GM12878 (cell line): Measurements from ENCODE around the gene LHFPL3. TPM values are rescaled to one million over a fixed set of nuclear protein-coding genes. Genes with fewer than 3 reads are reported as not detected.

Experiments
- ATAC-seq: fragments of 200-7000 bp; cut with Tn5 transposase; 3 replicates; pipeline ENCODE4 v1.9.1; 2020; ENCODE audit warnings: mild to moderate bottlenecking, moderate library complexity
- BruUV-seq: library from RNA; stranded (reverse); fragments of 400-500 nt; replicated peaks from 2 replicates; lab custom pipeline; 2021; lab: Mats Ljungman, UMichigan
- CTCF ChIA-PET: fragments of 300-600 bp; sonication (Branson Sonifier 250); formaldehyde crosslinking; extraction: SDS; loops from one replicate; lab custom pipeline; 2021; ENCODE audit warnings: inconsistent platforms; lab: Yijun Ruan, JAX
- POLR2A ChIA-PET: fragments of 350-600 bp; formaldehyde crosslinking; extraction: SDS; loops from one replicate; lab custom pipeline; 2021; ENCODE audit warnings: inconsistent platforms; lab: Charles Lee
- RAD21 ChIA-PET: fragments of 300-600 bp; sonication (Branson Sonifier 250); formaldehyde crosslinking; loops from one replicate; lab custom pipeline; 2023; ENCODE audit warnings: antibody characterized with exemption; ENCODE audit not compliant: unreplicated experiment; lab: Charles Lee
- SMC1A ChIA-PET: fragments of 300-600 bp; sonication (Branson Sonifier 250); formaldehyde crosslinking; loops from one replicate; lab custom pipeline; 2023; ENCODE audit not compliant: unreplicated experiment, uncharacterized antibody; lab: Charles Lee
- DNase-seq: peaks from one replicate; pipeline ENCODE4 v3.0.0-alpha.2; 2011; ENCODE audit warnings: low read depth, low spot score
- FAIRE-seq: peaks from 3 replicates; lab custom pipeline; 2011; peaks lifted over from hg19 to GRCh38; lab: Jason Lieb, UNC
- H2AFZ ChIP-seq: 2 replicates; pipeline ENCODE4 v1.6.0; 2011; ENCODE audit warnings: low read depth, low read length, control low read depth; ENCODE audit not compliant: control insufficient read depth
- H3K27ac ChIP-seq: 2 replicates; pipeline ENCODE4 v1.5.1; 2011; ENCODE audit warnings: control low read depth; ENCODE audit not compliant: control insufficient read depth, insufficient read depth
- H3K27me3 ChIP-seq, 2 experiments: replicated peaks in 1 of 2; 2 replicates each; pipeline versions ENCODE4 v1.6.0 to v1.6.1; 2011; ENCODE audit warnings: low read length in 1 of 2; ENCODE audit not compliant: control insufficient read depth in 2 of 2, insufficient read depth in 2 of 2
- H3K36me3 ChIP-seq, 2 experiments: 2 replicates each; pipeline ENCODE4 v1.5.1; 2011; ENCODE audit warnings: low read length in 1 of 2; ENCODE audit not compliant: control insufficient read depth in 2 of 2, insufficient read depth in 2 of 2
- H3K4me1 ChIP-seq: 2 replicates; pipeline ENCODE4 v1.6.1; 2011; ENCODE audit warnings: mild to moderate bottlenecking, low read length, moderate library complexity, mixed read lengths; ENCODE audit not compliant: control insufficient read depth, insufficient read depth
- H3K4me2 ChIP-seq: 2 replicates; pipeline ENCODE4 v1.6.0; 2011; ENCODE audit warnings: control low read depth; ENCODE audit not compliant: control insufficient read depth, insufficient read depth
- H3K4me3 ChIP-seq: fragments of 200-600 bp; sonication (generic); 2 replicates; pipeline ENCODE4 v1.5.1; 2016
- H3K79me2 ChIP-seq: 2 replicates; pipeline ENCODE4 v1.6.0; 2011; ENCODE audit warnings: low read length; ENCODE audit not compliant: control insufficient read depth, insufficient read depth
- H3K9ac ChIP-seq: 2 replicates; pipeline ENCODE4 v1.8.0; 2011; ENCODE audit warnings: low read length, control low read depth, mixed read lengths; ENCODE audit not compliant: control insufficient read depth, insufficient read depth
- H3K9me3 ChIP-seq: replicated peaks from 3 replicates; pipeline ENCODE4 v1.5.1; 2011; ENCODE audit warnings: mild to moderate bottlenecking, low read length; ENCODE audit not compliant: control insufficient read depth, insufficient read depth
- H4K20me1 ChIP-seq: 2 replicates; pipeline ENCODE4 v1.6.0; 2011; ENCODE audit not compliant: control insufficient read depth, insufficient read depth
- BACH1 ChIP-seq: fragments of 450-650 bp; IDR thresholded peaks from 2 replicates; pipeline ENCODE4 v1.6.1; 2017; ENCODE audit warnings: mild to moderate bottlenecking, borderline replicate concordance
- BCL11A ChIP-seq: IDR thresholded peaks from 2 replicates; pipeline ENCODE4 v1.6.1; 2011; ENCODE audit warnings: low read depth, low read length
- CHD4 ChIP-seq: fragments of 200-600 bp; sonication (generic); IDR thresholded peaks from 2 replicates; pipeline ENCODE4 v1.6.1; 2016; ENCODE audit warnings: mild to moderate bottlenecking
- CREB1 ChIP-seq: IDR thresholded peaks from 2 replicates; pipeline ENCODE4 v1.6.1; 2012; ENCODE audit warnings: low read depth, mild to moderate bottlenecking, inconsistent platforms
- EP300 ChIP-seq, 2 experiments: fragments of 150-350 bp in 1 of 2; IDR thresholded peaks; 2 replicates each; pipeline ENCODE4 v1.6.1; 2011 to 2012; ENCODE audit warnings: low read depth in 2 of 2, low read length in 2 of 2, borderline replicate concordance in 1 of 2, improper control_type of control experiment in 1 of 2, inconsistent platforms in 1 of 2; ENCODE audit not compliant: control insufficient read depth in 1 of 2
- NBN ChIP-seq: fragments of 450-650 bp; IDR thresholded peaks from 2 replicates; pipeline ENCODE4 v1.6.1; 2016
- POLR2AphosphoS5 ChIP-seq: IDR thresholded peaks from 2 replicates; pipeline ENCODE4 v1.6.1; 2011; ENCODE audit warnings: mild to moderate bottlenecking, low read length, inconsistent platforms
- RAD21 ChIP-seq: IDR thresholded peaks from 2 replicates; pipeline ENCODE4 v1.6.1; 2011; ENCODE audit warnings: mild to moderate bottlenecking, low read depth, low read length, moderate library complexity; ENCODE audit not compliant: insufficient read depth
- RAD51 ChIP-seq: fragments of 450-650 bp; IDR thresholded peaks from 2 replicates; pipeline ENCODE4 v1.6.1; 2016; ENCODE audit warnings: moderate library complexity, mild to moderate bottlenecking, inconsistent platforms
- RUNX3 ChIP-seq: IDR thresholded peaks from 2 replicates; pipeline ENCODE4 v1.6.1; 2012; ENCODE audit warnings: low read length, inconsistent platforms
- SMAD5 ChIP-seq: IDR thresholded peaks from 2 replicates; pipeline ENCODE4 v1.6.1; 2016; ENCODE audit warnings: antibody characterized with exemption, low read depth
- TBL1XR1 ChIP-seq: IDR thresholded peaks from 2 replicates; pipeline ENCODE4 v1.6.1; 2012; ENCODE audit warnings: low read depth, low read length, improper control_type of control experiment
- ZNF622 ChIP-seq: fragments of 450-650 bp; IDR thresholded peaks from 2 replicates; pipeline ENCODE4 v1.6.1; 2017; ENCODE audit warnings: mild to moderate bottlenecking, inconsistent platforms
- ZZZ3 ChIP-seq: IDR thresholded peaks from 2 replicates; pipeline ENCODE4 v1.6.1; 2011; ENCODE audit warnings: low read depth; ENCODE audit not compliant: control insufficient read depth, insufficient read length
- whole genome bisulfite sequencing: methylation state at CpG from one replicate; pipeline ENCODE4 v1.1.6; 2016; ENCODE audit warnings: low lambda C conversion rate; ENCODE audit not compliant: insufficient replicate concordance, insufficient coverage; ENCODE audit errors: missing lambda C conversion rate; 5-methylcytosine and 5-hydroxymethylcytosine counted together
- in situ Hi-C: fragments of 300-500 bp; cut with MboI; formaldehyde crosslinking; loops from 9 replicates; pipeline ENCODE4 v1.14.3; 2018; ENCODE audit warnings: mixed read lengths
- intact Hi-C: fragments of 100-400 bp; cut with micrococcal nuclease; formaldehyde crosslinking; loops from one replicate; pipeline ENCODE4 v1.14.2; 2022; ENCODE audit not compliant: unreplicated experiment
- polyA plus RNA-seq, 11 experiments: library from polyadenylated mRNA; depleted of rRNA in 4 of 11; unstranded in 6 of 11; stranded (reverse) in 5 of 11; fragments of >200 nt; fragmentation: Nextera tagmentation in 4 of 11; fragmentation: Illumina TruSeq in 1 of 11; extraction: Ambion mirVana in 4 of 11; extraction: Trizol in 1 of 11; gene quantifications; 1 replicate in 1 of 11; 2 replicates in 10 of 11; pipeline versions ENCODE4 v1.2.1 to v1.2.3, GENCODE V29; 2011 to 2016; ENCODE audit warnings: inconsistent platforms in 2 of 11, missing spikeins in 2 of 11, low read depth in 1 of 11
- total RNA-seq, 4 experiments: library from RNA; depleted of rRNA in 3 of 4; stranded (reverse); fragments of >200 nt in 3 of 4; fragmentation: Illumina TruSeq in 1 of 4; extraction: Trizol in 1 of 4; gene quantifications; 2 replicates each; pipeline versions ENCODE4 v1.2.1 to v1.2.3, GENCODE V29; 2013 to 2021
- TF ChIP-seq, protein P1 (sequence below), 3 experiments: IDR thresholded peaks in 2 of 3; conservative IDR thresholded peaks in 1 of 3; 2 replicates each; pipeline ENCODE4 v1.5.1; 2011; ENCODE audit warnings: low read depth in 3 of 3, low read length in 3 of 3, mild to moderate bottlenecking in 3 of 3, control low read depth in 2 of 3, moderate library complexity in 2 of 3, inconsistent platforms in 1 of 3, mixed read lengths in 1 of 3; ENCODE audit not compliant: control insufficient read depth in 2 of 3, insufficient read depth in 1 of 3; ENCODE audit errors: extremely low read depth in 1 of 3
- TF ChIP-seq, protein P2 (sequence below): fragments of 450-650 bp; IDR thresholded peaks from 2 replicates; pipeline ENCODE4 v1.6.1; 2017; ENCODE audit warnings: borderline replicate concordance

LHFPL3 gene
- total and polyA plus RNA-seq, 10 of the 15 experiments (the other 5 are each of a cell fraction or from before 2014, with no cell fraction given): 0.09 TPM; not detected in 9

DNA sequence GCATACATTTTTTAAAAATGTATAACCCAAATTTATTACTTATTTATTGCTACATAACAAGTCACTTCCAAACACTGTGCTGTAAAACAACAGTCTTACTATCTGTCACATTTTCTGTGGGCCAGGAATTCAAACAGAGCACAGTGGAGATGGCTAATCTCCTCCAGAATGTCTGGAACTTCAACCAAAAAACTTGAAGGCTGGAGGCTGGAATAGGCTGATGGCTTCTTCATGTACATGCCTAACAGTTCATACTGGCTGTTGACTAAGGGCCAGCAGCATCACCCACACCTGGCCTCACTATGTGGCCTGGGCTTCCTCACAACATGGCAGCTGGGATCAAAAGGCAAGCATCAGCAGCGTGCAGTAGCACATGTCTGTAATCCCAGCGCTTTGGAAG lies 593.2 kb downstream of the LHFPL3 start:
- ChIA-PET POLR2A (interaction anchor here (0.6 kb wide), 1 partner anchor 136 kb away, joined by 3 read pairs; no protein-coding TSS in a partner anchor), CTCF (interaction anchor here (0.6 to 15.6 kb wide), 20 partner anchors 12 to 673 kb away, joined by 3 to 581 read pairs (median 4); no protein-coding TSS in a partner anchor), SMC1A (interaction anchor here (0.7 to 11.6 kb wide), 14 partner anchors 8 to 563 kb away, joined by 3 to 413 read pairs (median 4); no protein-coding TSS in a partner anchor), RAD21 (interaction anchor here (0.7 to 8.9 kb wide), 13 partner anchors 22 to 668 kb away, joined by 3 to 217 read pairs (median 5); partner anchors contain the start of gene RINT1)
- TF ChIP-seq POLR2AphosphoS5 (no peak), RAD21 (no peak), BACH1 (no peak), SMAD5 (no peak), CREB1 (no peak), CHD4 (no peak), ZZZ3 (no peak), BCL11A (no peak), TBL1XR1 (no peak), NBN (no peak), ZNF622 (no peak), RUNX3 (no peak), EP300 (IDR thresholded peaks at IDR 0.05; ENCODE audit: borderline replicate concordance in 1 of 2, control insufficient read depth in 1 of 2, low read depth in 2 of 2, low read length in 2 of 2) (no peak), RAD51 (no peak)
- TF ChIP-seq, protein P1, sequence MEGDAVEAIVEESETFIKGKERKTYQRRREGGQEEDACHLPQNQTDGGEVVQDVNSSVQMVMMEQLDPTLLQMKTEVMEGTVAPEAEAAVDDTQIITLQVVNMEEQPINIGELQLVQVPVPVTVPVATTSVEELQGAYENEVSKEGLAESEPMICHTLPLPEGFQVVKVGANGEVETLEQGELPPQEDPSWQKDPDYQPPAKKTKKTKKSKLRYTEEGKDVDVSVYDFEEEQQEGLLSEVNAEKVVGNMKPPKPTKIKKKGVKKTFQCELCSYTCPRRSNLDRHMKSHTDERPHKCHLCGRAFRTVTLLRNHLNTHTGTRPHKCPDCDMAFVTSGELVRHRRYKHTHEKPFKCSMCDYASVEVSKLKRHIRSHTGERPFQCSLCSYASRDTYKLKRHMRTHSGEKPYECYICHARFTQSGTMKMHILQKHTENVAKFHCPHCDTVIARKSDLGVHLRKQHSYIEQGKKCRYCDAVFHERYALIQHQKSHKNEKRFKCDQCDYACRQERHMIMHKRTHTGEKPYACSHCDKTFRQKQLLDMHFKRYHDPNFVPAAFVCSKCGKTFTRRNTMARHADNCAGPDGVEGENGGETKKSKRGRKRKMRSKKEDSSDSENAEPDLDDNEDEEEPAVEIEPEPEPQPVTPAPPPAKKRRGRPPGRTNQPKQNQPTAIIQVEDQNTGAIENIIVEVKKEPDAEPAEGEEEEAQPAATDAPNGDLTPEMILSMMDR (IDR thresholded peaks at IDR 0.05 in 2 of 3, conservative IDR thresholded peaks at IDR 0.05 in 1 of 3; ENCODE audit: control insufficient read depth in 2 of 3, extremely low read depth in 1 of 3, insufficient read depth in 1 of 3, low read depth in 3 of 3, low read length in 3 of 3): no peak
- TF ChIP-seq, protein P2, sequence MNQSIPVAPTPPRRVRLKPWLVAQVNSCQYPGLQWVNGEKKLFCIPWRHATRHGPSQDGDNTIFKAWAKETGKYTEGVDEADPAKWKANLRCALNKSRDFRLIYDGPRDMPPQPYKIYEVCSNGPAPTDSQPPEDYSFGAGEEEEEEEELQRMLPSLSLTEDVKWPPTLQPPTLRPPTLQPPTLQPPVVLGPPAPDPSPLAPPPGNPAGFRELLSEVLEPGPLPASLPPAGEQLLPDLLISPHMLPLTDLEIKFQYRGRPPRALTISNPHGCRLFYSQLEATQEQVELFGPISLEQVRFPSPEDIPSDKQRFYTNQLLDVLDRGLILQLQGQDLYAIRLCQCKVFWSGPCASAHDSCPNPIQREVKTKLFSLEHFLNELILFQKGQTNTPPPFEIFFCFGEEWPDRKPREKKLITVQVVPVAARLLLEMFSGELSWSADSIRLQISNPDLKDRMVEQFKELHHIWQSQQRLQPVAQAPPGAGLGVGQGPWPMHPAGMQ: no peak
- H3K27ac ChIP-seq: no peak overlapping the region
- in situ Hi-C loops: loop anchor here (5.0 kb wide), 1 partner anchor 689 kb away; no protein-coding TSS in a partner anchor
- 90% methylated on average over 2 of the region's 2 CpGs for WGBS
- BruUV-seq: no TSS peak
- no peaks in the 10 kb centered on the region for H4K20me1 ChIP-seq
- no peak overlapping the region for H3K4me2 ChIP-seq
- H3K79me2 ChIP-seq: no peaks in the 10 kb centered on the region
- H3K9ac ChIP-seq: no peak overlapping the region
- no peaks in the 10 kb centered on the region for H3K36me3 ChIP-seq
- DNase-seq: no peak
- intact Hi-C loops: loop anchor here (5.0 to 10.0 kb wide), 3 partner anchors 181 to 503 kb away; no protein-coding TSS in a partner anchor
- H3K27me3 ChIP-seq: no peaks in the 10 kb centered on the region
- no peak for FAIRE-seq
- ATAC-seq: no peak
- no peak overlapping the region for H2AFZ ChIP-seq
- no peak overlapping the region for H3K4me3 ChIP-seq
- no peaks in the 10 kb centered on the region for H3K9me3 ChIP-seq
- H3K4me1 ChIP-seq: peaks cover 6% of the 10 kb centered on the region; the same call in 1 of the 2 replicates
